CD14-positive monocyte (primary cell): ENCODE data around the gene NKG7. TPM values are rescaled to one million over a fixed set of nuclear protein-coding genes. Genes with fewer than 3 reads are reported as not detected.
A peak's percentile ranks its signal among the peaks of the same experiment; 100 is the strongest.

Experiments used
- DNase-seq, 3 donors: peaks; one replicate each; pipeline ENCODE4 v3.0.0-alpha.2; 2011 to 2022
- H2AFZ ChIP-seq: 2 replicates; pipeline ENCODE4 v1.6.0; 2012; ENCODE audit warnings: mild to moderate bottlenecking, low read depth, low read length, inconsistent platforms; ENCODE audit not compliant: insufficient read depth, poor library complexity, severe bottlenecking
- H3K27ac ChIP-seq, 2 donors: 1 replicate in 1 of 2; 2 replicates in 1 of 2; pipeline ENCODE4 v1.5.1; 2012 to 2013; ENCODE audit warnings: low read length in 2 of 2, control low read depth in 1 of 2, inconsistent platforms in 1 of 2, low read depth in 1 of 2, mild to moderate bottlenecking in 1 of 2
- H3K27me3 ChIP-seq, 2 donors: one replicate each; pipeline versions ENCODE4 v1.6.0 to v1.6.1; 2011 to 2013; ENCODE audit warnings: low read length in 2 of 2; ENCODE audit not compliant: control insufficient read depth in 2 of 2, insufficient read depth in 2 of 2
- H3K36me3 ChIP-seq, 2 donors: replicated peaks in 1 of 2; 1 replicate in 1 of 2; 2 replicates in 1 of 2; pipeline versions ENCODE4 v1.5.1 to v1.6.1; 2012 to 2013; ENCODE audit warnings: low read length in 2 of 2, control low read depth in 1 of 2, inconsistent platforms in 1 of 2, mild to moderate bottlenecking in 1 of 2; ENCODE audit not compliant: insufficient read depth in 2 of 2, control insufficient read depth in 1 of 2
- H3K4me1 ChIP-seq, 2 donors: 1 replicate in 1 of 2; 2 replicates in 1 of 2; pipeline versions ENCODE4 v1.5.1 to v1.6.1; 2012 to 2013; ENCODE audit warnings: low read length in 2 of 2, control low read depth in 1 of 2, inconsistent platforms in 1 of 2, mild to moderate bottlenecking in 1 of 2, moderate library complexity in 1 of 2; ENCODE audit not compliant: insufficient read depth in 2 of 2, control insufficient read depth in 1 of 2
- H3K4me2 ChIP-seq: replicated peaks from 2 replicates; pipeline ENCODE3; 2012; ENCODE audit warnings: low read length, moderate library complexity, mild to moderate bottlenecking; ENCODE audit not compliant: poor library complexity, severe bottlenecking; ENCODE audit errors: extremely low read depth
- H3K4me3 ChIP-seq, 3 experiments: fragments of 200-600 bp in 1 of 3; sonication (generic) in 1 of 3; replicated peaks in 1 of 3; 1 replicate in 2 of 3; 2 replicates in 1 of 3; pipeline ENCODE4 v1.5.1; 2011 to 2013; ENCODE audit warnings: low read length in 3 of 3, mild to moderate bottlenecking in 3 of 3, control low read depth in 2 of 3, low read depth in 2 of 3, inconsistent platforms in 1 of 3, moderate library complexity in 1 of 3
- H3K79me2 ChIP-seq: 2 replicates; pipeline ENCODE4 v1.6.0; 2012; ENCODE audit warnings: mild to moderate bottlenecking, control low read depth, inconsistent platforms, low read length, moderate library complexity; ENCODE audit not compliant: insufficient read depth
- H3K9ac ChIP-seq: 2 replicates; pipeline ENCODE4 v1.6.0; 2017; ENCODE audit warnings: low read length, mild to moderate bottlenecking; ENCODE audit not compliant: insufficient read depth, poor library complexity, severe bottlenecking
- H3K9me3 ChIP-seq, 2 donors: replicated peaks in 1 of 2; 1 replicate in 1 of 2; 2 replicates in 1 of 2; pipeline versions ENCODE4 v1.5.1 to v1.6.1; 2012 to 2013; ENCODE audit warnings: low read length in 2 of 2, control low read depth in 1 of 2; ENCODE audit not compliant: control insufficient read depth in 1 of 2, insufficient read depth in 1 of 2
- H4K20me1 ChIP-seq: 2 replicates; pipeline ENCODE4 v1.6.0; 2012; ENCODE audit warnings: mild to moderate bottlenecking, low read length, control low read depth, moderate library complexity; ENCODE audit not compliant: insufficient read depth
- H3K27ac Mint-ChIP-seq, 7 donors: one replicate each; pipeline ENCODE4 v1.8.0; 2020; ENCODE audit warnings: mild to moderate bottlenecking in 7 of 7, mixed read lengths in 7 of 7, moderate library complexity in 6 of 7, inconsistent platforms in 2 of 7
- H3K27me3 Mint-ChIP-seq, 3 donors: one replicate each; pipeline ENCODE4 v1.8.0; 2021 to 2022; ENCODE audit warnings: low read depth in 3 of 3, mild to moderate bottlenecking in 3 of 3, mixed read lengths in 3 of 3, moderate library complexity in 3 of 3, inconsistent platforms in 1 of 3
- H3K36me3 Mint-ChIP-seq, 2 donors: one replicate each; pipeline ENCODE4 v1.8.0; 2020; ENCODE audit warnings: mixed read lengths in 2 of 2, inconsistent platforms in 1 of 2, mild to moderate bottlenecking in 1 of 2
- H3K4me1 Mint-ChIP-seq: one replicate; pipeline ENCODE4 v1.8.0; 2020; ENCODE audit warnings: mild to moderate bottlenecking, mixed read lengths
- H3K4me3 Mint-ChIP-seq, 2 donors: one replicate each; pipeline ENCODE4 v1.8.0; 2020; ENCODE audit warnings: mild to moderate bottlenecking in 2 of 2, mixed read lengths in 2 of 2, moderate library complexity in 1 of 2
- H3K9me3 Mint-ChIP-seq, 7 donors: one replicate each; pipeline ENCODE4 v1.8.0; 2020 to 2022; ENCODE audit warnings: mixed read lengths in 7 of 7, mild to moderate bottlenecking in 6 of 7, moderate library complexity in 6 of 7, inconsistent platforms in 2 of 7
- CTCF ChIP-seq: fragments of 200-600 bp; IDR thresholded peaks from one replicate; pipeline ENCODE4 v1.8.0; 2022; ENCODE audit warnings: antibody characterized with exemption, mild to moderate bottlenecking
- WGBS: methylation state at CpG from one replicate; pipeline ENCODE4 v1.1.5; 2013; ENCODE audit warnings: missing lambda C conversion rate; ENCODE audit not compliant: insufficient coverage; 5-methylcytosine and 5-hydroxymethylcytosine counted together
- intact Hi-C, 2 donors: fragments of 100-400 bp; cut with micrococcal nuclease; formaldehyde crosslinking; loops; one replicate each; pipeline versions ENCODE4 v1.15.0 to v1.15.1; 2023
- polyA plus RNA-seq, 3 donors: library from polyadenylated mRNA; depleted of rRNA in 1 of 3; unstranded in 2 of 3; stranded (reverse) in 1 of 3; fragments of 300-500 nt in 2 of 3; fragments of >200 nt in 1 of 3; fragmentation: Illumina TruSeq in 2 of 3; gene quantifications; 1 replicate in 2 of 3; 2 replicates in 1 of 3; pipeline ENCODE4 v1.2.3, GENCODE V29; 2012 to 2021

Gene NKG7
- polyA plus RNA-seq, 3 donors: 11.1 to 19.9 (median 16.4) TPM

- no peaks in the 10 kb centered on the region for H3K27me3 ChIP-seq
- intact Hi-C loops: no loop called here
- no peak overlapping the region for H3K4me2 ChIP-seq
- H3K27ac Mint-ChIP-seq: peak overlapping the region in 1 of 7 donors; percentile 59
- no peak overlapping the region for H3K27ac ChIP-seq
- no peak for DNase-seq
- TF ChIP-seq CTCF: no peak
- H3K4me1 ChIP-seq: peaks cover 16 to 17% of the 10 kb centered on the region in 2 donors
- H3K9me3 Mint-ChIP-seq: no peaks in the 10 kb centered on the region
- 95% methylated on average over 11 of the region's 14 CpGs for WGBS
- no peaks in the 10 kb centered on the region for H3K36me3 Mint-ChIP-seq
- no peaks in the 10 kb centered on the region for H4K20me1 ChIP-seq
- no peak overlapping the region for H2AFZ ChIP-seq
- no peak overlapping the region for H3K9ac ChIP-seq
- H3K4me3 Mint-ChIP-seq: no peak overlapping the region
- H3K9me3 ChIP-seq: no peaks in the 10 kb centered on the region
- H3K4me1 Mint-ChIP-seq: peaks cover 23% of the 10 kb centered on the region
- H3K27me3 Mint-ChIP-seq: peaks cover 0 to 3% (median 1%) of the 10 kb centered on the region in 3 donors
- no peaks in the 10 kb centered on the region for H3K79me2 ChIP-seq
- no peaks in the 10 kb centered on the region for H3K36me3 ChIP-seq
- H3K4me3 ChIP-seq: no peak overlapping the region
Measured at GRCh38 chr19:51389143-51389542, 16.7 kb upstream of the NKG7 start.

- Mint-ChIP-seq H3K27ac (peak within 1 kb of the TSS in 2 of 7 donors; percentile 62 to 69), H3K27me3 (peaks cover 0 to 3% (median 1%) of the 10 kb centered on the region in 3 donors), H3K9me3 (no peaks in the 10 kb centered on the region), H3K4me1 (peaks cover 18% of the 10 kb centered on the region), H3K4me3 (peak within 1 kb of the TSS in 1 of 2 donors; percentile 37), H3K36me3 (no peaks in the 10 kb centered on the region)
- no peaks in the 10 kb centered on the region for H3K36me3 ChIP-seq
- no peak within 1 kb of the TSS for H2AFZ ChIP-seq
- no peaks in the 10 kb centered on the region for H3K27me3 ChIP-seq
- H4K20me1 ChIP-seq: no peaks in the 10 kb centered on the region
- H3K9me3 ChIP-seq: no peaks in the 10 kb centered on the region
- DNase-seq: no peak
- H3K4me3 ChIP-seq: no peak within 1 kb of the TSS
- H3K4me2 ChIP-seq: no peak within 1 kb of the TSS
- no peak within 1 kb of the TSS for H3K27ac ChIP-seq
- intact Hi-C loops: no loop called here
- WGBS: 98% methylated on average over 4 of the region's 15 CpGs
- TF ChIP-seq CTCF: no peak
- H3K79me2 ChIP-seq: no peaks in the 10 kb centered on the region
- H3K4me1 ChIP-seq: peaks cover 11 to 12% of the 10 kb centered on the region in 2 donors
- no peak within 1 kb of the TSS for H3K9ac ChIP-seq
Measured at GRCh38 chr19:51387924-51388389, 15.5 kb upstream of the NKG7 start, which contains the start of gene LIM2. Gene LIM2 (minus strand): TSS chr19:51387974. CDS start chr19:51387443, 531 bp downstream.
